Left hindlimb (tissue), 1 donor: ENCODE results near the gene NDUFV3.
"Not testable (repeated sequence)": the region's sequence is repeated elsewhere in the genome, so short reads cannot be mapped to it uniquely, and the experiment has no call there.

Experiments used
- DNase-seq: peaks from one replicate; pipeline ENCODE4 v3.0.0-alpha.2; 2018

NDUFV3 gene

DNA sequence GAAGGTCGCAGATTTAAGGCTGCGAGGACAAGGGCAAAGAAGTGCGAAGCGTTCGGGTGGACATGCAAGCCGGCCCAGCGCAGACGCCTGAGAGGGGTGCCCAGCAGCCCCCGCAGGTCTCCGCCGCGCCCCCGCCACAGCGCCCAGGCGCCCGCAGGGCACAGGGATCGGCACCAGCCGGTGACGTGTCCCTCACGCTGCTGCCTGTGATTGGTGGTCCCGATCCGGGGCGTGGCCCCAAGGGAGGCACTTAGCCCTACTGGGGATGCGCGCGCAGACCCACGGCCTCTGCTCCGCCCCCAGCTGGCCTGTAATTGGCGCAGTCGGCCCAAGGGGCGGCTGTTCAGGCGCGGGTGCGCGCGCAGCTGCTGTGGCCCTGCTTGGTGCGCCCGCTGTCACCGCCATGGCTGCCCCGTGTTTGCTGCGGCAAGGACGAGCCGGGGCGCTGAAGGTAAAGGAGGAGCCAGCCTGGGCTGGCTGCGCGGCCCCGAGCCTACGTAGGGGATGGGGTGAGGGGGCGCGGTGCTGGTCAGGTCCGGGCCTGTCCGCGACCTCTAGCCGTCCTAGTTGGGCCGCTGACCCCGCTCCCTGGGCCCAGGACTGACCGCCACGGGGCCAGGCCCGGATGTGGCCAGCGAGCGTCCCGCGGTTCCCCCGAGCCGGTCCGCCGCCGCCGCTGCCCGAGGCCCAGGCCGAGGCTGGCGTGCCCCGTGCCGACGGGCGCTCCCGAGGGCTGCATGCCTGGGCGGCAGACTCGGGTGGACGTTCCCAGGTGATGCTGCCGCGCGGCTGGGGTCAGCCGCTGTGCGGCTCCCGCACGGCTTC lies at the start of gene NDUFV3:
TSS of gene NDUFV3 (plus strand) at position 379 of the 825 bp plus-strand sequence. CDS start at position 404, 25 bp downstream.
- peak; percentile 99 for DNase-seq

DNA sequence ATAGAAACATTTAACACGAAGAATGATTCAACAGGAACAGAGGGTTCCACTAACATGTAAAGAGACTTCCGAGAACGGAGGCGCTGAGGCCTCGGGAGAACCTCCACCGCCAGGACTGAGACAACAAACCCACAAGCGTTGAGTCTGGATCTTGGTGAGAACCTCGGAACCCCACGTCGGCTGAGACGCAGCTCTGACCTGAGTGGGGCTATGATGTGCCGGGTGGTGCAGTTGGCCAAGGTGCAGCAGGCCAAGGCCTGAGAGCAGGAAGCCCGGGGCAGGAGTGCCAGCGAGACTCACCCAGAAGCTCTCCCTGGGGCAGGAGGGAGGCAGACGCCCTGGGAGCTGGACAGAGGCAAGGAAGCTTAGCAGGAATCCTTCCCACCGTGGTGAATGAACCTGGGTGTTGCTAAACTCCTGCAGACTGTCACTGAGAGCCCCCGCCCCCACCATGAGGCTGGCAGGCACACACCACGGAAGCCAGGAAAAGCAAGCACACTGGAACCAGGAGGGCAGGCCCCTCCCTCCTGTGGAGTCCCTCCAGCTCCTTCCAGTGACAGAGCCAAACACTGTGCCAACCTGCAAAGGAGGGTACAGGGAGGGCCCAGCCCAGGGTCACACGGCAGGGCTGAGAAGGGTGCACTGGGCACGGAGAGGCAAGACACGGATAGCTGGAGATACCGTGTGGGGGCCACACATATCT lies 48.5 kb upstream of the NDUFV3 start:
- DNase-seq: peak; percentile 30

DNA sequence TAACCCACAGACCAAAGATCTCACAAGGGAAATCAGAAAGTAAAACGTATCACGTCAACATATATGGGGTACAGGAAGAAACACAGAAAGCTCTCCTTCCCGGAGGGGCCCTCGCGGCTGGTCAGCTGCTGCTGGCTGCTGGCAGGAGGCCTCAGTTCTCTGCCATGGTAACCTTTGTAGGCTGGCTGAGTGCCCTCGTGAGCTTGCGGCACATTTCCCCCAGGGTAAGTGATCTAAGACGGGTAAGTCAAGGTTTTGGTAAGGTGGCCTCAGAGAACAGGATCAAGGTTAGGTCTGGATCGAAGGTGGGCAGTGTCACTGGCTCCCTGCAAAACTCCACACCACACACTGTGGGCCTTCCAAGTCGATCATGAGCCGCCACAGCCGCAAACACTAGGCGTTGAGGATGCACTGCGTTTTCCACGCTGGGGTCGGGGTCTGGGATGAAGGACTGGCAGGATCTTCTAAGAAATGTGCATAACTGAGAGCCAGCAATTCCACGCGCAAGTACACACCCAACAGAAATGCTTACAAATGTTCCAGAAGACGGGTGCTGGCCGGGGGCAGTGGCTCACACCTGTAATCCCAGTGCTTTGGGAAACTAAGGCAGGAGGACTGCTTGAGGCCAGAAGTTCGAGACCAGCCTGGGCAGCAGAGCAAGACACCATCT lies 47.7 kb upstream of the NDUFV3 start:
- DNase-seq: peak; percentile 34

DNA sequence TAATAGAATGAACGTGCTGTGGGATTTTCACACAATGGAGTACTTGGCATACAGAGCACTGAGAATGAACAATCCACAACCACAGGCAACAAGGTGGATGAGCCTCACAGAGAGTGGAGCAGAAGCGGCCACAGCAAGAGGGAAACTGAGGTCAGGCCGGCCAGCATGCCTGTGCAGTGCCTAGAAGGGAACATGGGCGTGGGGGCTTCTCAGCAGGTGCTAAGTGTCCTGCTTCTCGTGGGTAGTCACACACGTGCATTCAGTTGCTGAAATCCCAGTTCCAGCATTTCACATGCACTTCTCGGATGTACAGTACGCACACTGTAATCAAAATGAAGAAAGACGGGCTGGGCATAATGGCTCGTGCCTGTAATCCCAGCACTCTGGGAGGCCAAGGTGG lies 46.9 kb upstream of the NDUFV3 start:
- no peak for DNase-seq

DNA sequence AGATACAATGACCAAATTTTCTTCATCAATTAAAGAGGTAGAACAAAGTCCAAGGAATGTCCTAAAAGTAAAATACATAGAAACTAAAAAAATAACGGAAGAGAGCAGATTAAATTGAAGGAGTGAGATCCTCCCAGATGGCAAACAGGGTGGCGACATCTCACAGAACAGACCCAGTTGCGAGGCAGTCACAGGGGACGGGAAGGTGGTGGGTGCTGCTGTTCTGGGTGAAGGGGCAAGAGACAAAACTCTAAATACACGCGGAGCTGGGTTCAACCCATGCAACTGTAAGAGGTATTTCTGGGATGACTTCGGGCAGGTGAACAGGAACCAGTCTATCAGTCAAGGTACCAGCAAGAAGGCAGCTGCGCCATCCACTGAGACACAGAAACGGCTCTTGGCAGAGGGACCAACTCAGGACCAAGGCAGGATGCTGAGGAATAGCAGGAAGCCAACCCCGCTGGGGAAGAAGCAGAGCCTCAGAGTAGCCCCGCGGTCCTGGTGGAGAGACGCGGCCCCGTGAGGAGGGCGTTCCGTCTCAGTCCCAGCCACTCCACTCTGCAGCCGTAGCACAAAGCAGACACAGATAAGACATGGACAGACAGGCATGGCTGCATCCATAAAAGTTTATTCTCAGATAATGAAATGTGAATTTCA lies 45.9 kb upstream of the NDUFV3 start:
- no peak for DNase-seq

DNA sequence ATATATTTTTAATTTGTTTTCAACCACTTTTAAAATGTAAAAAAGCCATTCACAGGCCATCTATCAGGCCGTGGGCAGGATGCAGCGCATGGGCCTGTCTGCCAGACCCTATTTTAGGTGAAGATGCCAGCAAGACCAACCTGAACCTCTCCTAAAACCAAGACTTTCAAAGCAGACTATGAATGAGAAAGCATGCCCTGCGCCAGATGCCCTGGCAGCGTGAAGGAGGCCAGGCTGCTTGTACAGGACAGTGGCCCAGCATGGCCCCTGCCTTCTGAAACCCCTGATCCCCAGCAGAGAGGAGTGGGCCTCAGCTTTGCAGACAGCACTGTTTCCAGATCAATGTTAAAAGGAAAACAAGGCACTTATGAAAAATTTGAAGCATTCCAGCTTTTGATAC lies 45.4 kb upstream of the NDUFV3 start:
- no peak for DNase-seq

DNA sequence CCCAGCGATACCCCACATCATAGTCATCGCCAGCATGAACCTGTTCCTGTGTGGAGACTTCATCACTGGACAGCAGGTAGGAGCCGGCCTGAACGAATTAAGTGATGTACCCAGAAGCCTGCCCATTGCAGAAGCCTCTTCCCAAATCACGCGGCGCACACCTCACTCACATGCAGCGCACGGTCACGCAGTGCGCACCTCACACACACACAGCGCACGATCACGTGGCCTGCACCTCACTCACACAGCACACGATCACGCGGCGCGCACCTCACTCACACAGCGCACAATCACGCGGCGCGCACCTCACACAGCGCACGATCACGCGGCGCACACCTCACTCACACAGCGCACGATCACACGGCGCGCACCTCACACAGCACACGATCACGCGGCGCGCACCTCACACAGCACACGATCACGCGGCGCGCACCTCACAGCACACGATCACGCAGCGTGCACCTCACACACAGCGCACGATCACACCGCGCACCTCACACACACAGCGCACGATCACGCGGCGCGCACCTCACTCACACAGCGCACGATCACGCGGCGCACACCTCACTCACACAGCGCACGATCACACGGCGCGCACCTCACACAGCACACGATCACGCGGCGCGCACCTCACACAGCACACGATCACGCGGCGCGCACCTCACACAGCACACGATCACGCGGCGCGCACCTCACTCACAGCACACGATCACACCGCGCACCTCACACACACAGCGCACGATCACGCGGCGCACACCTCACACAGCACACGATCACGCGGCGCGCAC lies 44.8 kb upstream of the NDUFV3 start:
- not testable (repeated sequence) for DNase-seq

DNA sequence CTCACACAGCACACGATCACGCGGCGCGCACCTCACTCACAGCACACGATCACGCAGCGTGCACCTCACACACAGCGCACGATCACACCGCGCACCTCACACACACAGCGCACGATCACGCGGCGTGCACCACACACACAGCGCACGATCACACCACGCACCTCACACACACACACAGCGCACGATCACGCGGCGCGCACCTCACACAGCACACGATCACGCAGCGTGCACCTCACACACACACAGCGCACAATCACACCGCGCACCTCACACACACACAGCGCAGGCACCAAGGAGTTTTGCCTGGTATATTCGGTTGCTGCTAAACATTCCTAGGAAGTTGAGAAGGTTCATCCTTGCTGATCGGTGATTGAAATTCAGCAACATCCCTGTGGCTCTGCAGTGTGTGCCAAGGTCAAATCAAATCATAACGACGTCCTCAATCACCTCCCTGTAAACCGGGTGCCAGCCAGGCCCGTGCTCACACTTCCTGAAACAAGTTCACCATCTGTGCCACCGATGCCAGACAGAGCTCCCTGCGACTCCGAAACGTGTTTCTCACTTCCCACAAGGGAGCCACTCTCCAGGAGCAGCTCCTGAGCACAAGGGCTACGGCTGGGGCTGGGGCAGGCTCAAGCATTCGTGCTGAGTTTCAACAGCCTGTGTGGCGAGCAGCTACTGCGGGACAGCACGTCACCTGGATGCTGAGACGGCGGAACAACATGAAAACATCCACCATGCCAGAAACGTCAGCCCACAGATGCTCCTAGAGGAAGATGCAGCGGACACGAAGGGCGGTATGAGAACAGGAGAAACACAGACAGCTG lies 44.0 kb upstream of the NDUFV3 start:
- DNase-seq: no peak

DNA sequence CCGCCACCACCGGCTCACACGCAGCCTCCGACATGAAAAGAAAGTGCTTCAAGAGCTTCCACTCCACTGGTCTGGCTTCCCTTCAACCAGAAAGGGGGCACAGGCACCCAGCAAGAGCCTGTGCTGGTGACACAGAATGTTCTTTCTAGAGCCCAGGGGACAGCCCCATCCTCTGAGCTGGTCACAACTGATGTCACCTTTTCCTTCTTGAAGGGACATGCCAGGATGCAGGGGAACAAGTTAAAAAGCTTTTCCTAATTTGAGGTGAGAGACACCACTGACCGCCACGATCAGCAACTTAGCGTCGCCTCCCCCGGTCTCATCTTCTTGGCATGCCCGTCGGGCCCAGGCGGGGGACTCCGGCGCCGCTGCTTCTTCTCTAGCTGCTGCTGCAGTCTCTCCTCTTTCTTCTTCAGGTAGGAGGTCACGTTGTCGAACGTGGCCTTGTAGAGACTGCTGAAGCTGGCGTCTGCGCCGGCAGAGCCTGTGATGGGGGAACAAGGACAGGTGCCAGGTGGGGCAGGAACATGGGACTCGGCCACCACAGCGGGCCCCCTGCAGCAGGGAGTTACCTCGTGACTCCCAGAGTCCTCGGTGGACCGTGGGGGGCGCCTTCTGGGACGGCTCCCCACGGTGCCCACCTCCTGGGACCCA lies 43.2 kb upstream of the NDUFV3 start:
- DNase-seq: no peak

DNA sequence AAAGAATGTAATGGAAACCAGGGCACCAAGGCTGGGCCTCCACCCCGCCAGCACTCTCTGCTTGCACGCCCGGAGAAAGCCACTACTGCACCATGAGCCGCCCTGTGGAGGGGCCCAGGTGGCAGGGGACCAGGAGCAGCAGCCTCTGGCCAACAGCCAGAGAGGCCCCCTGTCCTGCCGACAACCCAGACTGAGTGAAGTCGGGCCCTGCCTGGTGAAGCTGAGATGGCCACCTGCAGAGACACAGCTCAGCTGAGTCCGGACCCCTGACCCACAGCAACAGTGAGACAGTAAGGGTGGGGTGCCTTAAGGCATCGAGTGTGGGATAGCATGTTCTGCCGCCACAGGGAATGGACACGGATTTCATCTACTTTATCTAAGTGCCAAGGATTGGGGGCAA lies 42.6 kb upstream of the NDUFV3 start:
- no peak for DNase-seq

DNA sequence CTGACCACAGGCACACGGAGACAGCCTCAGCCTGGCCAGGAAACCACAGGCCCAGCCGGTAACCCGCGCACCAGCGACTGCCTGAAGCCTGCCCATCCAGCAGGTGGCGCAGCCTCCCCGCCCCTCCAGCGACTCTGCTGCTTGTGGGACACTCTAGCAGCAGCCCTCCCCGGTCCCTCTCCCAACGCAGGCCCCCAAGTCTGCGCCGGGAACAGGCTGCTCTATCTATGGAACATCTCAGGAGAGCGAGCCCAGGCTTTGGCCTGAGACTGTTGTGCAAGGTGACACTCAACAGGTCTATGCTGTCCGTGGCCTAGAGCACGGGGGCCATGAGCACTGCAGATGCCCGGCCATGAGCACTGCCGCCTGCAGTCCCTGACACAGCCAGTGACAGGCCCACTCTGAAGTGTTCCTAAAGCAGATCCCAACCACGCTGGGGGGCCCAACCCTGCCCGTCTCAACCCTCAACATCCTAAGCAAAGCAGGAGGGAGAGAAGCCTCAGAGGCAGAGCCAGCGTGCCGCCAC lies 42.2 kb upstream of the NDUFV3 start:
- no peak for DNase-seq

DNA sequence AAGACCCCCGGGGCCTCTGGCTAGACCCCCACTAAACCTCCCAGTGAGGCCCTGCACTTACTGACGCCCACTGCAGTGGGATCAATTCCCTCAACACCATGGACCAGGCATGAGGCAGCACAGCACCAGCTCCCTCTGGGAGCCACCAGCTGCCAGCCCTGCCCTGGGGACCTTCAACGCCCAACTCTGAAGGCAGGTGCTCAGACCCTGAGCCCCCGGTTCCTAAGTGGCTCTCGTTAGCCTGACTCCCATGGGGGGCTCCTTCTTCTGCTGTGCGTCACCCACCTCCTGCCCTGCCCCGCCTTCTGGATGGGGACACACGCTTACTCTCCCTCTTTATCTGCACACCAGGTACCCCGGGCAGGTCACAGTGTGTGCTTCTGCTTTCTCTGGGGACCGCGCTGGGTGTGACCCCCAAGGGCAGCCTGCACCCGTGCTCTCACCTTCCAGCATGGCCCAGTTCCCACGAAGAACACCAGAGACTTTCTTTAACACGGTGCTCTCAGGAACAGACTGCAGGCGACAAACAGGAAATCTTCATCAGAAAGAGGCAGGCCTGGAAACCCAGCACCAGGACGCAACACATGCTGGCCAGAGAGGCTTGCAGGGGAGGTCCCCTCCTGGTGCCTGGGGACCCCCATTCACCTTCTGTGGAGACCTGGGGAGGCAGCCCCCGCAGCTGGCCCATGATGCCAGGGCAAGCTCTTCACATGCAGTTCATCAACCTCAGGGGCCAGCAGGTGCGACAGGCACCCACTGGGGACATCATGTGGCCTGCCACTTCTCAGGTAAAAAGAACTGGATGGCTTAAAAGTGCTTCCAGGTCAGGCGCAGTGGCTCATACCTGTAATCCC lies 41.1 kb upstream of the NDUFV3 start:
- no peak for DNase-seq

DNA sequence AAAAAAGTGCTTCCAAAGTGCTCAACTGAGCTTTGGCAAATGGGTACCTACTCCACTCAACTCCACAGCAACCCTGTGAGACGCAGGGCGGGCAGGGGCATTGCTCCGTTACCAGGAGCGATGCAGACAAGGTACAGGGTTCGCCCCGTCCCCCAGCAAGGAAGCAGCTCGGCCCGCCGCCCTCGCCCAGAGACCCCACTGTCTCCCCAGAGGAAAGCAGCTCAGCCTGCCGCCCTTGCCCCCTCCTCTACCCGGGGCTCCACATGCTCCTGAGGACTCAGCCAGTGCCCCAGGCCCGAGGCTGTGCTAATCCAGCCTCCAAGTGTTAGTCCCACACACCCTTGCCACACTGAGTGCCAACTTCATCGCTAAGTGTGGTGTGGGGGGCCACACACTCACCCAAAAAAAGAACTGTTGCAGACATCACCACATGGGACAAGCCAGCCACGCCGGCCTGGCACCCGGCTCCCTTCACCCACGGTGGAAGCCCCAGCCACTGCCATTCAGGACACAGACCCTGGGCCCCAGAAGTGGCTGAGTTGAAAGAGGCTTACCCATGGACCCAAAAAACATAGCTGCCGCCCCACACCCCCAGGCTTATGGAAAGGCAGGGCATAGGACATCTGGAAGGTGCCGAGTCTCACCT lies 40.1 kb upstream of the NDUFV3 start:
- DNase-seq: no peak

DNA sequence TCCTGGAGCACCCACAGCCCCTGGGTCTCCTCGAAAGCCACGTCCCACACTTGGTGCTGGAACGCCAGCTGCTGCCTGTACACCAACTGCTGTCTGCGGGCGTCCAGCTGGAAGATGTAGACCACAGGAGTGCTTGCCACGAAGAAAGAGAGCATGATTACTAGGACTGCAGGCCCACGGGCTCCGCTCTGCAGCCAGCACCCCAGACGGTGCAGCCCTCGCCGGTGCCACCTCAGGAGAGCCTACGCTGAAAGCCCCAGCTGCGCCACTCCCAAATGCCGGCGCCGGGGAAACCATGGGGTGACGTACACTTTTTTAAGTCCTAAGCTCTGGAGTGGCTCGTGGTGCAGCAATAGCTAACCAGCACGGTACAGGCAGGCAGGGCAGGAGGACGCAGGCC lies 39.5 kb upstream of the NDUFV3 start:
- DNase-seq: no peak

DNA sequence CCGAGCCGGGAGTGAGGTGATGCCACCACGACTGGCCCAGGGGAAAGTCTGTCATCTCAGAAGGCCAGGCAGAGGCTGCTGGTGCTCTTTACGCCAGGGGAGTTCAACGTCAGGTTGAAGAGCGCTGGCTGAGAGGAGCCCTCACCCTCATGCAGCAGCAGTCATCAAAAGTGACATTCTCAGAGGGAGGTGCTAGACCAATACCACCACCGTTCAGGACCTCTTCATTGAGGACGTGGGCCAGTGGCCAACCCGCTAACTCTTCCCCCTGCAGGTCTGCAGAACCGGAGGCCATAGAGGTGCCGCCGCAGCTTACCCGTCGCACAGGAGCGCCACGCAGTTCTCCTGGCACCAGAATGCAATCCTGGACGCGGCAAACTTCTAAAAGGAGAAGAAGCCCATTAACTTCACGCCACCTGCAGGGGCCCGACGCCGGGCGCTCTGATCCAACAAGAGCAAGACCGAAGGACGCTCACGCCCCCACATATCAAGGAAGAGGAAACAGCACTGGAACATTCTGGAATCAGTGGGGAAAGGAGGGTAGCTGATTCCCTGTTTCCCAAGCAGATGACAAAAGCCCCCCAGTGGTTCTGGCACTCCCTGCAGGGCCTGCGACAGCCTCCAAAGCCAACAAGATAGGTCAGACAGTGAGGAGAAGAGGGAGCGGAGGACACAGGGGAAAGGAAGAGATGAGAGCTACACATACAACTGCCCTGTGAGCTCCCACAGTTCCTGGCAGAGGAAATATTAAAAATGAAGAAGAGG lies 38.7 kb upstream of the NDUFV3 start:
- DNase-seq: no peak

DNA sequence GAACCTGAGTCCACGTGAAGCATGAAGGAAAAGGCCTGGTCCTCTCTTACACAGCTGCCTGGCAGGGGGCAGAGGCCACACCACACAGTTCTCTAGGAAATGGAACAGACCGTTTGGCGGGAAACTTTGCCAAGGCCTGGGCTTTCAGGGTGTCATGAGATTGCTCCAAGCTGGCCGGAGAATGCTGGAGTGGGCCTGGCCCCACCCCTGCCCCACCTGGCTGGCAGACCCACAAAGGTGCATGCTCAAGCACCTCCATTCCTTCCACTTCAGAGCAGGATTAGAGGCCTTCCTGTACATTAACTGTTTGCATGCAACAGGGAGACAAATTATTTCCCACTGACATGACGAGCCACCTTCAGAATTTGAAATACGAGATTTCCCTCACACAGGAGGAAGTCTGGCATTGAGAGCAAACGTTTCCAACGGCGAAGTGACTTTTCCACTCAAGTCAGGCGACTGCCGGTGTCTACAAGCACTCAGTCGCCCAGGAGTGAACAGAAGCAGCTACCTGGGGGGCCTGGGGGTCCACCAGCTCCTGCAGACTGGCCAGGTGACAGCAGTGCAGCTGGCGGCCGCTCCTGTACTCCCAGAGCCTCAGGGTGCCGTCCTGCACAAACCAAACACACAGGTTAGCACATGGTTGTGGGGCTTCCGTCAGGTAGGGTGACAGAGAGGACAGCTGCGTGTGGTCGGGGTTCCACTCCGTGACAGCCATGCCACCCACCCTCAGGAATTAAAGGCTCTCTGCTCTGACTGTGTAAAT lies 37.8 kb upstream of the NDUFV3 start:
- no peak for DNase-seq

DNA sequence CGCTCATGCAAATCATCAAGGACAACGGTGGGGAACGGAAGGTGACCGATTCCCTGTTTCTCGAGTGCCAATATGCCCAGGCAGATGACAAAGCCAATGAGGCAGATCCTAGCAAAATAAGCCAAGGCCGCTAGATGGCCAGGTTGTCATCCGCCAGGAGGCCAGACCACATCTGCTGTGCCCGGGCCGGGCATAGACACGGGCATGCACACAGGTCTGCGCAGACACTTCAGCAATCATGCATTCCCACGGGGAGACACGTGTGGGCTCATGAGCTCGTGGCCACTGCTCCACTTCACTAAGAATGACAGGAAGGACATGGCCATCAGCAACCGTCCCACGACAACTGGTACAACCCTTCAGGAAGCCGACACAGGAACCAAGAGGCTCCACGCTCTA lies 37.2 kb upstream of the NDUFV3 start:
- DNase-seq: no peak

DNA sequence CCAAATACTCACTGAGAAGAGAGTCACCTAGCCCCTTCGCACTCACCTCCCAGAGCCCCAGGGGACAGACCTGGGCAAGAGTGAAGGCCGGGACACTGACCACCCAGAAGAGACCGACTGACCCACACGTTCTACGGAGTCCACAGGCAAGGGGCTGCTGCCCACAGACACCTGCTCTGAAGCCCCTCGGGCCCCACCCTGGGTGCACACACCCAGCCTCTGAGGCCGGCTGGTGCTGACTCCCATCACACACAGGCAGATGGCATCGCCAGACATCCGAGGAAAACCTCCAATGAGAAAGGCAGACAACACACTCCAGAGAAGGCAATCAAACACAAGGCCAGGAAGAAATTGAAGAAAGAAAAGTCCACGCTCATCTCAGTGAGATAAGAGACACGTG lies 35.9 kb upstream of the NDUFV3 start:
- DNase-seq: no peak
